Measurements from ENCODE around the gene CHIT1. TPM values are rescaled to one million over a fixed set of nuclear protein-coding genes. Genes with fewer than 3 reads are reported as not detected.

CHIT1 gene
- total and polyA plus RNA-seq, 9 of the 15 experiments (the other 6 are each of a cell fraction or from before 2014, with no cell fraction given) = not detected

GRCh38 chr1:203213126-203213525 lies 16.3 kb downstream of the CHIT1 start (continued):
- no peak for TF ChIP-seq ZBTB9 (CRISPR knock-in tag; IDR thresholded peaks at IDR 0.05)

- POLR2A ChIA-PET = interaction anchor here (0.6 to 1.0 kb wide), 2 partner anchors 16 kb away, joined by 3 to 4 read pairs; no protein-coding TSS in a partner anchor
- Histone ChIP-seq H3K9me3 (replicated peaks; ENCODE audit: control insufficient read depth, insufficient read depth, low read depth, low read length) (no peaks in the 10 kb centered on the region), H3K4me2 (ENCODE audit: insufficient read depth, low read length) (no peak overlapping the region), H4K20me1 (replicated peaks; ENCODE audit: control insufficient read depth, insufficient read depth, low read length) (peaks cover 11% of the 10 kb centered on the region), H3K4me3 (no peak overlapping the region), H3K36me3 (ENCODE audit: control insufficient read depth, insufficient read depth, low read length) (no peaks in the 10 kb centered on the region), H3K27ac (ENCODE audit: extremely low read depth, low read depth, low read length) (no peak overlapping the region), H3K4me1 (replicated peaks in 1 of 2; ENCODE audit: control insufficient read depth in 2 of 2, insufficient read depth in 2 of 2, low read length in 2 of 2) (no peaks in the 10 kb centered on the region), H2AFZ (ENCODE audit: low read depth, low read length) (no peak overlapping the region), H3K9ac (ENCODE audit: insufficient read depth in 1 of 2, low read depth in 2 of 2, low read length in 2 of 2) (no peak overlapping the region), H3K9me1 (ENCODE audit: control insufficient read depth, insufficient read depth, low read length) (no peaks in the 10 kb centered on the region), H3K27me3 (ENCODE audit: control insufficient read depth in 2 of 2, insufficient read depth in 2 of 2, low read length in 2 of 2) (peaks cover 7 to 36% of the 10 kb centered on the region in 2 experiments; a peak in 4 of 5 replicates), H3K79me2 (ENCODE audit: control insufficient read depth, insufficient read depth, low read length) (no peaks in the 10 kb centered on the region)
- BruUV-seq (replicated peaks) = no TSS peak
- FAIRE-seq = no peak
- WGBS (ENCODE audit: insufficient coverage, low coverage, missing lambda C conversion rate) = 2% methylated on average over 3 of the region's 3 CpGs
- intact Hi-C loops (cut with micrococcal nuclease) (no loop called here), in situ Hi-C loops (cut with MboI) (no loop called here)
- DNase-seq (ENCODE audit: extremely low read depth in 1 of 4, low spot score in 3 of 4) = no peak
- CTCF ChIA-PET (ENCODE audit: low intra/inter-chr PET ratio) = no interaction called here
- ATAC-seq = no peak
- no peak for TF ChIP-seq KAT7 (CRISPR knock-in tag; IDR thresholded peaks at IDR 0.05; ENCODE audit: borderline replicate concordance)
- no peak for TF ChIP-seq ZC3H4 (CRISPR knock-in tag; IDR thresholded peaks at IDR 0.05; ENCODE audit: borderline replicate concordance)
- no peak for TF ChIP-seq MITF (IDR thresholded peaks at IDR 0.05)
- no peak for TF ChIP-seq EP300 (IDR thresholded peaks at IDR 0.05; ENCODE audit: low read length)
- no peak for TF ChIP-seq IRF1 (CRISPR knock-in tag; IDR thresholded peaks at IDR 0.05; ENCODE audit: borderline replicate concordance)
- no peak for TF ChIP-seq PHTF2 (CRISPR knock-in tag; IDR thresholded peaks at IDR 0.05)
- no peak for TF ChIP-seq FOS (IDR thresholded peaks at IDR 0.05; ENCODE audit: extremely low read depth, insufficient read length)
- TF ChIP-seq ELK3 (CRISPR knock-in tag; IDR thresholded peaks at IDR 0.05) = no peak
- no peak for TF ChIP-seq GATAD2A (IDR thresholded peaks at IDR 0.05)
- TF ChIP-seq ZNF586 (CRISPR knock-in tag; conservative IDR thresholded peaks at IDR 0.05) = no peak
- TF ChIP-seq ASH1L (IDR thresholded peaks at IDR 0.05; ENCODE audit: borderline replicate concordance, low read depth, partially characterized antibody) = no peak
- no peak for TF ChIP-seq SRF (CRISPR knock-in tag; IDR thresholded peaks at IDR 0.05)
These were observed 17.7 kb downstream of the CHIT1 start for GRCh38 chr1:203211812-203212211.
